ENCODE results near the gene FOXP1.

Gene FOXP1

DNA sequence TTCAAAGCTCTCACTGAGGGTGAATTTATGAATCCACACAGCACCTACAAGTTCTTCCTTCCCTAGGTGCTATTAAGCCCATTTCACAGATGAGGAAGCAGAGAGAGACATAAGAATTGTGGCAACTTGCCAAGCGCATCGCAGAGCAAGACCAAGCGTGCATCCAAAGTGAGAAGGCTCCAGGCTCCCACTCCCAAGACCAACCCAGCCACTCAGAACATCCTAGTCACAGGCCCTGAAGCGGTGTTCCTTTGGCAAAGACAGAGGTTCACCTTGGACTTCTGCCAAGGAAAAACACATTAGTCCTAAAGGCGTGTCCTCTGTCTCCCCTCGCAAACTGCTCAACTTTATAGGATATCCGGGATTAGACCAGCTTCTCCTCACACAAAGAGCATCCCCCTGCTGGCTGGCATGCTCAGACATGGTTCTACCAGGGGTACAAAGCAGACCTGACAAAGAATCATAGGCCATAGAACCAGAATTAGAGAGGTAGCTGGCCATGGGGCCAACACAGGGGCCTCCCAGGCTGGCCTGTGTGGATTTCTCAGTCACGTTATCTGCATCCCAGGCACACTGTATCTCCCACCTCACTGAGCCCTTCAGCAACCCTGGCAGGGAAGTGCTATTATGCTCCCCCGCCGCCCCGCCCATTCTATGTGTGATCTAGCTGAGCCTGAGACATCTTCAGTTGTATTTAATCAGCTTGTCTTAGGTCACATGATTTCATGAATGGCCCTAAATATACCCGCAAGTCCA is 160.2 kb downstream of the FOXP1 start:
- Histone ChIP-seq H3K4me3 (ENCODE audit: low read depth, low read length) (no peak overlapping the region), H3K4me1 (no peaks in the 10 kb centered on the region; the same call in 1 of the 2 replicates), H3K36me3 (no peaks in the 10 kb centered on the region), H3K27me3 (no peaks in the 10 kb centered on the region), H3K9me3 (no peaks in the 10 kb centered on the region)
- TF ChIP-seq, protein P1, sequence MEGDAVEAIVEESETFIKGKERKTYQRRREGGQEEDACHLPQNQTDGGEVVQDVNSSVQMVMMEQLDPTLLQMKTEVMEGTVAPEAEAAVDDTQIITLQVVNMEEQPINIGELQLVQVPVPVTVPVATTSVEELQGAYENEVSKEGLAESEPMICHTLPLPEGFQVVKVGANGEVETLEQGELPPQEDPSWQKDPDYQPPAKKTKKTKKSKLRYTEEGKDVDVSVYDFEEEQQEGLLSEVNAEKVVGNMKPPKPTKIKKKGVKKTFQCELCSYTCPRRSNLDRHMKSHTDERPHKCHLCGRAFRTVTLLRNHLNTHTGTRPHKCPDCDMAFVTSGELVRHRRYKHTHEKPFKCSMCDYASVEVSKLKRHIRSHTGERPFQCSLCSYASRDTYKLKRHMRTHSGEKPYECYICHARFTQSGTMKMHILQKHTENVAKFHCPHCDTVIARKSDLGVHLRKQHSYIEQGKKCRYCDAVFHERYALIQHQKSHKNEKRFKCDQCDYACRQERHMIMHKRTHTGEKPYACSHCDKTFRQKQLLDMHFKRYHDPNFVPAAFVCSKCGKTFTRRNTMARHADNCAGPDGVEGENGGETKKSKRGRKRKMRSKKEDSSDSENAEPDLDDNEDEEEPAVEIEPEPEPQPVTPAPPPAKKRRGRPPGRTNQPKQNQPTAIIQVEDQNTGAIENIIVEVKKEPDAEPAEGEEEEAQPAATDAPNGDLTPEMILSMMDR (IDR thresholded peaks at IDR 0.05; ENCODE audit: low read depth, low read length): peak; percentile 51
- peak; percentile 69 for DNase-seq

DNA sequence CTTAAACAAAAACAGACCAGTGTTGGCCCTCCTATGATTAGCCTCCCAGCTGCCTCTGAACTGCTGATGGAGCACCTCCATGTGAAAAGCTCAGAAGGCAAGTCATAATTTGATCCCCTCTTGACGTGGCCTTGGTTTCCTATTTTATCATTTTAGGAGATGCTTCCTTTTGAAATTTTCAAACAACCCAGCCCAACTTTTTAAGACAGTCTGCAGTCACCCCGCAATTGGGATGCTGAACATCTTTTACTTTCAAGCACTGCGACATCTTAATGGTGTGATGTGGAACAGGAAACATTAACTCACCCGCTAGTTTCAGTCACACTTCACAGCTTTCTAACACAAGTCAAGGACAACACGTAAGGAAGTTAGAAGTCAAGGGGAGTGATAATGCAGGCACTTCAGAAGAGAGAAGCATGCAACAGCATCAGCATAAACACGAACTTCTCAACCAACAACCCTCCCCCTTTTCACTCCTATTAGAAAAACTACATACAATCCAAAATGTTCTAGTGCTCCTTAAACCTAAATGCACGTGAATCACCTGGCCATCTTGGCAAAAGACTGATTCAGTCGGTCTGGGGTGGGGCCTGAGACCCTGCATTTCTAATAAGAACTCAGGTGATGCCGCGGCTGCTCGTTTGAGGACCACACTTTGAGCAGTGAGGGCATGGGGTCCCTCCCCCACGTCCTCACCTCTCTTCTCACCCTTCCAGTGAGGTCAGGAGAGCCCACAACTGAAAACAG is 161.5 kb downstream of the FOXP1 start:
- TF ChIP-seq, protein P1 (IDR thresholded peaks at IDR 0.05; ENCODE audit: low read depth, low read length): no peak
- no peaks in the 10 kb centered on the region for H3K9me3 ChIP-seq
- H3K27me3 ChIP-seq: no peaks in the 10 kb centered on the region
- H3K4me3 ChIP-seq (ENCODE audit: low read depth, low read length): no peak overlapping the region
- no peak for DNase-seq
- no peaks in the 10 kb centered on the region; the same call in 1 of the 2 replicates for H3K4me1 ChIP-seq
- H3K36me3 ChIP-seq: no peaks in the 10 kb centered on the region

DNA sequence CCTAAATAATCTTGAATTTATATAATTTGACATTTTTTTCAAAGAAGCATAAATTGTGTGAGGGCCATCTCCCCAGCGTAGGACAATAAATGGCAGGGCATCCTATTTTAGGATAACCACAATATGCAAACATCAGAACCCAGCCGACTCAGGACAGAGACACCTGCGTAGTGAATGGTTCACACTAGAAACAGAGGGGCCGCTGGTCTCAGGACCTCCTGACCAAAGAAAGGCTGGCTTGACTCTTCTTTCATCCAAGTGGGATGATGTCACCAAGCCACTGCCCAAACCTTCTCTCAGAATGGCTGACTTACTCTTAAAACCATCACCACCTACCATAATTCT is 162.1 kb downstream of the FOXP1 start:
- H3K27me3 ChIP-seq: no peaks in the 10 kb centered on the region

DNA sequence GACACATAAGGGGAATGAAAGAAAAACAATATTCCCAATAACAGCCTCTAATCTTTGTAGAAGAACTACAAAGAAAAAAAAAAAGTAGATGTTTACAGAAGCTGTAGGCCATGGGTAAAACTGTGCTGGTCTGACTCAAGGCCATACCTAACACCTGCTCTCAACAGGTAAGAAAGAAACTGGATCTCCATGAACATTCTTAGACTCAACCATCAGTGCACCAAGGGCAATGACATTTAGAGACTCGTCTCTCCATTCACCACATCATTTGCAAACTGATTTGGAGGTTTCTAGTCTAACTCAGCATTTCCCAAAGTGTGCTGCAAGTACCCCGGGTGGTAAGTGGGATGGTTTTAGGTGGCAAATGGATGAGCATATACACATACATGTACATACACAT is 164.2 kb downstream of the FOXP1 start:
- Histone ChIP-seq H3K4me3 (ENCODE audit: low read depth, low read length) (no peak overlapping the region), H3K36me3 (no peaks in the 10 kb centered on the region), H3K4me1 (no peaks in the 10 kb centered on the region; the same call in 1 of the 2 replicates), H3K9me3 (no peaks in the 10 kb centered on the region), H3K27me3 (no peaks in the 10 kb centered on the region)
- TF ChIP-seq, protein P1 (IDR thresholded peaks at IDR 0.05; ENCODE audit: low read depth, low read length): no peak
- DNase-seq: no peak

More for the DNA sequence above, 162.1 kb downstream of the FOXP1 start:
- Histone ChIP-seq H3K4me1 (no peaks in the 10 kb centered on the region; the same call in 1 of the 2 replicates), H3K9me3 (no peaks in the 10 kb centered on the region), H3K36me3 (no peaks in the 10 kb centered on the region), H3K4me3 (ENCODE audit: low read depth, low read length) (no peak overlapping the region)
- DNase-seq: no peak
- TF ChIP-seq, protein P1 (IDR thresholded peaks at IDR 0.05; ENCODE audit: low read depth, low read length): no peak

DNA sequence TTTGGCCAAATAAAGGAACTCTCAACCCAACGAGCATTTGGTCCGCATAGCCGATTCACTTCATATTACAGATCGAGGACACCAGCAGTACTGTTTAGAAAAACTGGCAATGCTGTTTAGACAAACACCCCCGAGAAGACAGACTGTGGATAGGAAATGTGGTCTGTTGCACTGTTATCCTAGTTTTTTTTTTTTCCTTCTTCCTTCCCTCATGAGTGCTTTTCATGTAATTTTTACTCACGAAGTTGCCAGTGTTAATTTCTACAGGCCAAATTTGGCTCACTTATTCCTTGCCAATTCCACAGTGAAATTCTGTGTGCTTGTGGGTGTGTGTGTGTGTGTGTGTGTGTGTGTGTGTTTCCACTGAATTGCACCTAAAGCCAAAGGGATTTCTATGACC is 165.7 kb downstream of the FOXP1 start:
- Histone ChIP-seq H3K4me1 (no peaks in the 10 kb centered on the region), H3K36me3 (no peaks in the 10 kb centered on the region), H3K27me3 (no peaks in the 10 kb centered on the region), H3K4me3 (ENCODE audit: low read depth, low read length) (no peak overlapping the region), H3K9me3 (no peaks in the 10 kb centered on the region)
- TF ChIP-seq, protein P1 (IDR thresholded peaks at IDR 0.05; ENCODE audit: low read depth, low read length): no peak
- no peak for DNase-seq

DNA sequence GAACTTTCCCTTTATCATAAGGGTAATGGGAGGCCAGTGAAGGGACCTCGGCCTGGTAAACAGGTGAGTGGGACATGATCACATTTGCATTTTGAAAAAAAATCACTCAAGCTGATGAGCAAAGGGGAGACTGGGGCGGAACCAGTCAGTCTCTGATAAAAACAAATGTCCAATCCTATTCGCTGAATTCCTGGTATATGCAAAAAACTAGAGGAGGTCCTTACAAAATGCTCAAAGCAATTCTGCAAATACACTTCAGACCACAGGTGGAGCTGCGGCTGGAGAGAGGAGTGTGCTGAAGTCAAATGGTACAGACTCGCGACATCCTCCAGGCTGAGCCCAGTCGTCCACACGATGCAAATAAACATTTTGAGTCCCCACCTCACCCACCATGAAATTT is 166.7 kb downstream of the FOXP1 start:
- Histone ChIP-seq H3K4me1 (no peaks in the 10 kb centered on the region), H3K9me3 (no peaks in the 10 kb centered on the region), H3K36me3 (no peaks in the 10 kb centered on the region), H3K27me3 (no peaks in the 10 kb centered on the region), H3K4me3 (ENCODE audit: low read depth, low read length) (no peak overlapping the region)
- TF ChIP-seq, protein P1 (IDR thresholded peaks at IDR 0.05; ENCODE audit: low read depth, low read length): peak; percentile 35; the same call in 1 of the 2 replicates
- peak; percentile 28 for DNase-seq

Measured in BE2C (cell line).